Stimulated activated naive CD8-positive, alpha-beta T cell treated with anti-CD3 and anti-CD28 coated beads, Interleukin-15, amount 100 ng/mL, for 72 hours (primary cell): ENCODE results near the gene ZNF121.
"Not testable (repeated sequence)": the region's sequence is repeated elsewhere in the genome, so short reads cannot be mapped to it uniquely, and the experiment has no call there.

Experiments
- ATAC-seq: fragments of 150-1000 bp; cut with Tn5 transposase; 2 replicates; pipeline ENCODE4 v1.10.0; 2021; ENCODE audit warnings: mild to moderate bottlenecking, moderate library complexity
- DNase-seq, 2 donors: peaks; one replicate each; pipeline ENCODE4 v3.0.0; 2021 to 2022
- H3K27ac Mint-ChIP-seq, 2 donors: one replicate each; pipeline ENCODE4 v1.8.0; 2022; ENCODE audit warnings: mild to moderate bottlenecking in 2 of 2, mixed read lengths in 2 of 2, moderate library complexity in 2 of 2
- H3K27me3 Mint-ChIP-seq: one replicate; pipeline ENCODE4 v1.8.0; 2022; ENCODE audit warnings: mixed read lengths
- H3K4me1 Mint-ChIP-seq: one replicate; pipeline ENCODE4 v1.8.0; 2022; ENCODE audit warnings: mild to moderate bottlenecking, mixed read lengths
- H3K4me3 Mint-ChIP-seq, 2 donors: one replicate each; pipeline ENCODE4 v1.8.0; 2022; ENCODE audit warnings: mild to moderate bottlenecking in 2 of 2, mixed read lengths in 2 of 2, moderate library complexity in 1 of 2
- H3K9me3 Mint-ChIP-seq, 2 donors: one replicate each; pipeline ENCODE4 v1.8.0; 2022; ENCODE audit warnings: mixed read lengths in 2 of 2

The ZNF121 gene

GRCh38 chr19:9584073-9584833 is at the start of gene ZNF121:
Gene ZNF121 (minus strand): TSS chr19:9584504. CDS start chr19:9568097, 16,407 bp downstream.
- peak within 1 kb of the TSS; percentile 96 to 98 for H3K27ac Mint-ChIP-seq
- peaks cover 6 to 14% of the 10 kb centered on the region in 2 donors for H3K9me3 Mint-ChIP-seq
- H3K4me3 Mint-ChIP-seq = peak within 1 kb of the TSS; percentile 91 to 95
- no peaks in the 10 kb centered on the region for H3K27me3 Mint-ChIP-seq
- DNase-seq = peak; percentile 81 to 86
- peaks cover 44% of the 10 kb centered on the region for H3K4me1 Mint-ChIP-seq
- peak; percentile 89 for ATAC-seq

- Mint-ChIP-seq H3K9me3 (no peaks in the 10 kb centered on the region), H3K27me3 (no peaks in the 10 kb centered on the region), H3K27ac (no peak overlapping the region), H3K4me3 (no peak overlapping the region), H3K4me1 (peaks cover 14% of the 10 kb centered on the region)
- ATAC-seq (no peak), DNase-seq (no peak)
Measured at GRCh38 chr19:9627856-9628255, 43.6 kb upstream of the ZNF121 start.

GRCh38 chr19:9622531-9622930 is 38.2 kb upstream of the ZNF121 start:
- H3K9me3 Mint-ChIP-seq = peaks cover 0 to 5% of the 10 kb centered on the region in 2 donors
- H3K27ac Mint-ChIP-seq = peak overlapping the region in 1 of 2 donors; percentile 33
- peaks cover 26% of the 10 kb centered on the region for H3K4me1 Mint-ChIP-seq
- H3K4me3 Mint-ChIP-seq = peak overlapping the region in 1 of 2 donors; percentile 63
- DNase-seq (no peak), ATAC-seq (no peak)
- H3K27me3 Mint-ChIP-seq = no peaks in the 10 kb centered on the region

- peak within 1 kb of the TSS; percentile 97 to 100 for H3K4me3 Mint-ChIP-seq
Measured at GRCh38 chr19:9621156-9622037, 37.1 kb upstream of the ZNF121 start, which contains the start of gene ZNF561. Gene ZNF561 (minus strand): TSS chr19:9621232. CDS start chr19:9619456, 1,776 bp downstream.

GRCh38 chr19:9620842-9621155 is 36.5 kb upstream of the ZNF121 start:
- Mint-ChIP-seq H3K27me3 (no peaks in the 10 kb centered on the region), H3K4me3 (peak overlapping the region; percentile 97 to 100), H3K27ac (peak overlapping the region; percentile 99 to 100), H3K9me3 (peaks cover 0 to 5% of the 10 kb centered on the region in 2 donors), H3K4me1 (peaks cover 22% of the 10 kb centered on the region)
- no peak for DNase-seq
- no peak for ATAC-seq

More at GRCh38 chr19:9621156-9622037, 37.1 kb upstream of the ZNF121 start, which contains the start of gene ZNF561:
- peaks cover 26% of the 10 kb centered on the region for H3K4me1 Mint-ChIP-seq
- peak within 1 kb of the TSS; percentile 99 to 100 for H3K27ac Mint-ChIP-seq
- peak; percentile 95 for ATAC-seq
- no peaks in the 10 kb centered on the region for H3K27me3 Mint-ChIP-seq
- H3K9me3 Mint-ChIP-seq = peaks cover 0 to 5% of the 10 kb centered on the region in 2 donors
- peak; percentile 84 to 89 for DNase-seq

- peaks cover 12 to 14% of the 10 kb centered on the region in 2 donors for H3K9me3 Mint-ChIP-seq
- no peak overlapping the region for H3K27ac Mint-ChIP-seq
- no peaks in the 10 kb centered on the region for H3K27me3 Mint-ChIP-seq
- no peak for ATAC-seq
- DNase-seq = no peak
- peaks cover 12% of the 10 kb centered on the region for H3K4me1 Mint-ChIP-seq
- H3K4me3 Mint-ChIP-seq = no peak overlapping the region
Measured at GRCh38 chr19:9615844-9616243, 31.5 kb upstream of the ZNF121 start.

- H3K4me3 Mint-ChIP-seq = no peak overlapping the region
- H3K27ac Mint-ChIP-seq = no peak overlapping the region
- H3K27me3 Mint-ChIP-seq = no peaks in the 10 kb centered on the region
- ATAC-seq (no peak), DNase-seq (no peak)
- peaks cover 30 to 53% of the 10 kb centered on the region in 2 donors for H3K9me3 Mint-ChIP-seq
- H3K4me1 Mint-ChIP-seq = no peaks in the 10 kb centered on the region
Measured at GRCh38 chr19:9610484-9611113, 26.3 kb upstream of the ZNF121 start.

- no peak for ATAC-seq
Measured at GRCh38 chr19:9608912-9609311, 24.6 kb upstream of the ZNF121 start.

GRCh38 chr19:9597027-9597426 is 12.7 kb upstream of the ZNF121 start:
- Mint-ChIP-seq H3K4me1 (no peaks in the 10 kb centered on the region), H3K27me3 (no peaks in the 10 kb centered on the region), H3K4me3 (no peak overlapping the region), H3K9me3 (peaks cover 16 to 34% of the 10 kb centered on the region in 2 donors), H3K27ac (peak overlapping the region in 1 of 2 donors; percentile 71)
- peak; percentile 64 for ATAC-seq
- no peak for DNase-seq

More at GRCh38 chr19:9608912-9609311, 24.6 kb upstream of the ZNF121 start:
- Mint-ChIP-seq H3K27ac (no peak overlapping the region), H3K4me3 (no peak overlapping the region), H3K9me3 (peaks cover 30 to 63% of the 10 kb centered on the region in 2 donors), H3K4me1 (no peaks in the 10 kb centered on the region), H3K27me3 (no peaks in the 10 kb centered on the region)
- no peak for DNase-seq

GRCh38 chr19:9586764-9587163 is 2.5 kb upstream of the ZNF121 start:
- ATAC-seq (peak; percentile 60), DNase-seq (peak; percentile 60 to 72)
- peak overlapping the region; percentile 8 to 59 for H3K4me3 Mint-ChIP-seq
- peaks cover 26% of the 10 kb centered on the region for H3K4me1 Mint-ChIP-seq
- peaks cover 0 to 8% of the 10 kb centered on the region in 2 donors for H3K9me3 Mint-ChIP-seq
- no peaks in the 10 kb centered on the region for H3K27me3 Mint-ChIP-seq
- no peak overlapping the region for H3K27ac Mint-ChIP-seq

- DNase-seq, H3K27me3 Mint-ChIP-seq, ATAC-seq: not testable (repeated sequence)
- Mint-ChIP-seq H3K27ac (peak overlapping the region in 1 of 2 donors; percentile 80), H3K4me1 (peaks cover 57% of the 10 kb centered on the region), H3K4me3 (peak overlapping the region; percentile 72), H3K9me3 (peaks cover 20 to 28% of the 10 kb centered on the region in 2 donors)
Measured at GRCh38 chr19:9582081-9582725, 2.1 kb downstream of the ZNF121 start.

GRCh38 chr19:9580728-9581127 is 3.6 kb downstream of the ZNF121 start:
- peak overlapping the region; percentile 31 to 72 for H3K4me3 Mint-ChIP-seq
- H3K9me3 Mint-ChIP-seq = peaks cover 32 to 41% of the 10 kb centered on the region in 2 donors
- peaks cover 63% of the 10 kb centered on the region for H3K4me1 Mint-ChIP-seq
- ATAC-seq (peak; percentile 65), DNase-seq (no peak)
- H3K27ac Mint-ChIP-seq = no peak overlapping the region
- no peaks in the 10 kb centered on the region for H3K27me3 Mint-ChIP-seq

- H3K4me1 Mint-ChIP-seq = peaks cover 7% of the 10 kb centered on the region
- ATAC-seq (no peak), DNase-seq (no peak)
- no peaks in the 10 kb centered on the region for H3K27me3 Mint-ChIP-seq
- peaks cover 48 to 64% of the 10 kb centered on the region in 2 donors for H3K9me3 Mint-ChIP-seq
- H3K4me3 Mint-ChIP-seq = no peak overlapping the region
- H3K27ac Mint-ChIP-seq = no peak overlapping the region
Measured at GRCh38 chr19:9570255-9570654, 14.0 kb downstream of the ZNF121 start.

GRCh38 chr19:9566729-9567128 is 17.6 kb downstream of the ZNF121 start:
- H3K27me3 Mint-ChIP-seq = no peaks in the 10 kb centered on the region
- DNase-seq (no peak), ATAC-seq (no peak)
- H3K4me3 Mint-ChIP-seq = no peak overlapping the region
- H3K9me3 Mint-ChIP-seq = peaks cover 45 to 64% of the 10 kb centered on the region in 2 donors
- H3K4me1 Mint-ChIP-seq = no peaks in the 10 kb centered on the region
- H3K27ac Mint-ChIP-seq = no peak overlapping the region
